GM20000 (cell line): ENCODE measurements around the gene AGPAT2.

Source experiments
- DNase-seq: peaks from one replicate; pipeline ENCODE4 v3.0.0; 2012; ENCODE audit warnings: low spot score
- TF ChIP-seq, protein P1 (sequence below): IDR thresholded peaks from 2 replicates; pipeline ENCODE4 v1.5.1; 2012; ENCODE audit warnings: mild to moderate bottlenecking, control low read depth; ENCODE audit errors: extremely low read depth, missing control alignments

The AGPAT2 gene

DNA sequence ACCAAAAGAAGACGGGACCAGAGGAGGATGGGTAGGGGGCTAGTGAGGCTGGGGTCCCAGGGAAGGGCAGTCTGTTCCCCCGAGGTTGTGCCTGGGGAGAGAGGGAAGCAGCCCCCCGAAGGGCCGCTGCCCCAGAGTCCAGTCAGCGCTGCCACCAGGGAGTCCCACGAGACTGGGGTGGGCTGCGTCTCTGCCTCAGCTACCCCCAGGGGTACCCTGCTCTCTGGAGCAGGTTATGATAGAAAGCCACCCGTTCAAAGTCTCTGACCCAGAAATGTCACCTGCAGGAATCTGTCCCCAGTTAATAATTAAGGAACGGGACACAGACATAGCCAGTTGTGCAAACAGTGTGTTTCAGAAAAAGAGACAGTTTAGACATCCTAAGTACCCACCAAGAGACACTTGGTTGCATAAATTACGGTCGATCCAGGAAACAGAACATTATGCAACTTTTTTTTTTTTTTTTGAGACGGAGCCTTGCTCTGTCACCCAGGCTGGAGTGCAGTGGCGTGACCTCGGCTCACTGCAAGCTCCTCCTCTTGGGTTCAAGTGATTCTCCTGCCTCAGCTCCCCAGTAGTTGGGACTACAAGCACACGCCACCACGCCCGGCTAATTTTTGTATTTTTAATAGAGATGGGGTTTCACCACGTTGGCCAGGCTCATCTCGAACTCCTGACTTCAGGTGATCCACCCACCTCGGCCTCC lies 10.7 kb upstream of the AGPAT2 start:
- DNase-seq, result no peak

DNA sequence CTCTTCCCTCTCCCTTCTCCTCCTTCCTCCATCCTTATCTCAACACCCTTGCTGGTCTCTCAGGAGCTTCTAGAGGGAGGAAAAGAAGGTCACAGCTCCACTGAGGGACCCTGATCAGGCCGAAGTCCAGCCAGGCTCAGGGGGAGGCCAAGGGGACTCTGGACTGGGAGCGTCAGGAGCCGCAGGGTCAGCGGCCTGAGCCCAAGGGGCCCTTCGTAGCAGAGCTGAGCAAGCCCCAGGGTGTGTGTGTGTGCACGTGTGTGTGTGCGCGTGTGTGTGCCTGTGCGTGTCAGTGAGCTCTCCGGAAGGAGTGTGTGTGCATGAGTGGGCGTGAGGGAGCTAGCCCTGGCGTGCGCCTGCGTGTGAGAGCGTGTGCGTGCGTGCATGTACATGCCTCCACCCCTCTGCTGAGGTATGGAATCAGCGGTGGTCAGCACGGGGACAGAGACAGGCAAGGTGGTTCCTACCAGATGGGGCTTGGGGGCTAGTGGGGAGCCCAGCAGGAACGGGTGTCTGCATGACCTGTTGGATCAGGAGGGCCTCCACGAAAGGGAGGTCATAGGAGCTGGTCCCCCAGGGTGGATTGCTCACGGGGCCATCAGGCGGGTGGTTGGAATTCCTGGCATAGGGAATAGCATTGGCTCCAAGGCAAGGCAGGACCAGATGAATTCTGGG lies 10.0 kb upstream of the AGPAT2 start:
- TF ChIP-seq, protein P1, sequence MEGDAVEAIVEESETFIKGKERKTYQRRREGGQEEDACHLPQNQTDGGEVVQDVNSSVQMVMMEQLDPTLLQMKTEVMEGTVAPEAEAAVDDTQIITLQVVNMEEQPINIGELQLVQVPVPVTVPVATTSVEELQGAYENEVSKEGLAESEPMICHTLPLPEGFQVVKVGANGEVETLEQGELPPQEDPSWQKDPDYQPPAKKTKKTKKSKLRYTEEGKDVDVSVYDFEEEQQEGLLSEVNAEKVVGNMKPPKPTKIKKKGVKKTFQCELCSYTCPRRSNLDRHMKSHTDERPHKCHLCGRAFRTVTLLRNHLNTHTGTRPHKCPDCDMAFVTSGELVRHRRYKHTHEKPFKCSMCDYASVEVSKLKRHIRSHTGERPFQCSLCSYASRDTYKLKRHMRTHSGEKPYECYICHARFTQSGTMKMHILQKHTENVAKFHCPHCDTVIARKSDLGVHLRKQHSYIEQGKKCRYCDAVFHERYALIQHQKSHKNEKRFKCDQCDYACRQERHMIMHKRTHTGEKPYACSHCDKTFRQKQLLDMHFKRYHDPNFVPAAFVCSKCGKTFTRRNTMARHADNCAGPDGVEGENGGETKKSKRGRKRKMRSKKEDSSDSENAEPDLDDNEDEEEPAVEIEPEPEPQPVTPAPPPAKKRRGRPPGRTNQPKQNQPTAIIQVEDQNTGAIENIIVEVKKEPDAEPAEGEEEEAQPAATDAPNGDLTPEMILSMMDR, result no peak
- no peak for DNase-seq

More for the DNA sequence above, 10.7 kb upstream of the AGPAT2 start:
- TF ChIP-seq, protein P1, result no peak

DNA sequence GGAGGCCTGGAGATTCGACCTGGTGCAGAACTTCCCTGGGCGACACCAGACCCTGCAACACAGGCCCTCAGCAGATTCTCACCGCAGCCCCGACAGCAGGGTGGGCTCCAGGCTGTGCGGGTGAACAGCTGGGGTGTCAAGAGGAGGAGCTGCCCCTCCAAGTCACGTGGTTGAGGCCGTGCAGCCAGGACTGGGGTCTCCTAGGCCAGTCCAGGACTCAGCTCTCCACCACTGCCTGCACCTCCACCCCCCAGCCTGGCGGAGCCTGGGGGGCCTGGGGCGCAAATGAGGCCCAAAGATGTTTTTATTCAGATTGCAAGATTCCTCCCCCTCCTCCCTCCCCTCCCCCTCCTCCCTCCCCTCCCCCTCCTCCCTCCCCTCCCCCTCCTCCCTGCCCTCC lies 9.2 kb upstream of the AGPAT2 start:
- TF ChIP-seq, protein P1, result no peak
- no peak for DNase-seq

DNA sequence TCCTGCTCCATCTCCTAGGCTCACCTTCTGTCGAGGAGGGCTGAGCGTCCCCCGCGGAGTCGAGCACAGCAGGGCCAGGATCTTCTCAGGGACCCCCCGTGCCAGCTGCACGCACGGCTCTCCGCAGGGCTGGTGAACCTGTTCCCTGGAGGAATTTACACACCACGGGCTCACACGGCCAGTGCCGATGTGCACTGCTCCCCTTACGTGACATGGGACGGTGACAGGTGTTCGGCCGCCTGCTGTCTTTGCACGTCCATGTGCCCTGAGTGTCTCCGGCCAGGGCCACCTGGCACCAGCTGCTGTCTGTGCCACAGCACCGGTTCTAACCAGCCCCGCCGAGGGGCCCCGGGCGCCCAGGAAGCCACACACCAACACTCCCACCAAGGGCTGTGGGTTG lies 8.7 kb upstream of the AGPAT2 start:
- DNase-seq, result no peak

DNA sequence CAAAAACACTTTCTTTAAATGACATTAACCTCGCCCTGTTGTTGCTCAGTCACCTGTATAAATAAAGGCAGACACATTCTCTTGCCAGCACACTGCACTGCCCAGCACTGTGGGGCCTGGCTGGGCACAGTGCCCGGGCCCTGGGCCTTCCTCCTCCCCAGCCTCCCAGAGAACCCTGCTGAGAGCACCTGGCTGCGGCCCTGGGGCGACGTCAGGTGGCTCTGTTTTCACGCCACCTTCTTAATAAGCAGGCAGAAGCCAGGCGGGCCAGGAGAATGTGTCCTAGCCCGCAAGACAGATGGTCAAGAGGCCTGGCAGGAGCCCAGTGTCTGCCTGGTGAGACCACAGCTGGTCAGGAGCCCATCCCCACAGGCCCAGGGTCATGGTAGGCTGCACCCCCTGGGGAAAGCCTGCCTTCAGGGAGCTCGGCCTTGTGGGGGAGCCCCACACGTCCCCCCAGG lies 8.2 kb upstream of the AGPAT2 start:
- TF ChIP-seq, protein P1, result no peak
- no peak for DNase-seq

More for the DNA sequence above, 8.7 kb upstream of the AGPAT2 start:
- TF ChIP-seq, protein P1, result no peak

DNA sequence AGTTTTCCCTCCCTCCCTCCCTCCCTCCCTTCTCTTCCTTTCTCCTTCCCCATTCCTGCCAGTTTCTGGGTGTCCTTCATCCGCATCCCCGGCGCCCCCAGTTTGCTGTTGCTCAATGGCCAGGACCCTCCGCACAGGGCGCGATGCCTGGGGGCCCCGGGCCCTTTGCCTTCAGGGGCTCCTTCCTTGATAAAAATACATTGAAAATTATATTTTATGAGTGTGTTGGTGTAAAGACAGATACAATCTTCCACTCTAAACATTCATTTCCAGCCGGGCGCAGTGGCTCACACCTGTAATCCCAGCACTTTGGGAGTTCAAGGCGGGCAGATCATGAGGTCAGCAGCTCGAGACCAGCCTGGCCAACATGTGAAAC lies 7.6 kb upstream of the AGPAT2 start:
- DNase-seq, result no peak
- TF ChIP-seq, protein P1, result no peak

DNA sequence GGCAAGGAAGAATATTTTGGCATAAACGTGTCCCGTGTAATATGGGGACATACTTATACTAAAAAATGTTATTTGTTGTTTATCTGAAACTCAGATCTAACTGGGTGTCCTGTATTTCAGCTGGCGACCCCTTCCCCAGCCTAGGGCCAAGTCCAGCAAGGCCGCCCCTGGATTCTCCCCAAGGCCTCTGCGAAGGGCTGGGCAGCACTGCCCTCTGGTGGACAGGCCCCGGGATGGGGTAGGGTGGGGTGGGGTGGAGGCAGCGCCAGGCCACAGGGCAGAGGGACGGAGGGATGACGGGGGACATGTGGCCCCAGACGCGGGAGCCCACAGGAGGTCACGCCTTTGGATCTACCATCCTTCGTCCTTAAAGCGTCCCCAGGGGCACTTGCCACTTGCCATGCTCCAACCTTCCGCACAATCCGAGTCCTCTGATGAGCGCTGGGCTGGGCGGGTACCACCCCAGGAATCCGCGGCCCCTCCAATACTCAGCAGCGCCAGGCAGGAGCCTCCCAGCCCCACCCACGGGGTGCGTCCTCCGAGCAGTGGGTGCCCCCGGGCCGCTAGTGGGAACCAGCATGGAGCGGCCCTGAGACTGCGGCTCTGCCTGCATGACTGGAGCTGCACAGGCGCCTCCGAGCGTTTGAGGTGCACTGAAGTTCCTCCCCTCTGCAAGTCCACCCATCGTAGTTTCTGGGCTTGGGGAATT lies 7.1 kb upstream of the AGPAT2 start:
- DNase-seq, result peak; percentile 82
- TF ChIP-seq, protein P1, result peak; percentile 44
